Measurements from ENCODE around the gene ABHD1. TPM values are rescaled to one million over a fixed set of nuclear protein-coding genes. Genes with fewer than 3 reads are reported as not detected.

Gene ABHD1
- polyA plus RNA-seq, 1 donor (not counting 4 experiments of a cell fraction or from before 2014, with no cell fraction given), result not detected

DNA sequence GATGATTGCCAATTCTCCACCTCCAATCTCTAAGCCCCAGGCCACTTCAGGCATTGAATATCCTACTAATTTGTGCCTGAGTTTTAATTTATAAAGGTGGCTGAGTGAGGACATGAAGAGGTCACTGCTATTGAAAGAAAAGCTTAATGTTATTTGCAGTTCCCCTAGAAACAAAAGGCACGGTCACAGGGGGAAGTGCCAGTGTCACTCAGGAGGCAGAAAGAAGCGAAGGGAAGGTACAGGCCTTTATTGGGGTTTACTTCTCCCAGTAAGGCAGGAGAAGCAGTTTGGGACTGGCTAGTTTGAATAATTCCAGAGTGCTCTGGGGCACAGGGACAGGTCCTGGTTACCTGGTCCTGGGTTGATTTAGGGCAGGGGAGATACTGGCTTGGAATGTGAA is 1.7 kb upstream of the ABHD1 start:
- no peak for FAIRE-seq
- TF ChIP-seq, protein P1, sequence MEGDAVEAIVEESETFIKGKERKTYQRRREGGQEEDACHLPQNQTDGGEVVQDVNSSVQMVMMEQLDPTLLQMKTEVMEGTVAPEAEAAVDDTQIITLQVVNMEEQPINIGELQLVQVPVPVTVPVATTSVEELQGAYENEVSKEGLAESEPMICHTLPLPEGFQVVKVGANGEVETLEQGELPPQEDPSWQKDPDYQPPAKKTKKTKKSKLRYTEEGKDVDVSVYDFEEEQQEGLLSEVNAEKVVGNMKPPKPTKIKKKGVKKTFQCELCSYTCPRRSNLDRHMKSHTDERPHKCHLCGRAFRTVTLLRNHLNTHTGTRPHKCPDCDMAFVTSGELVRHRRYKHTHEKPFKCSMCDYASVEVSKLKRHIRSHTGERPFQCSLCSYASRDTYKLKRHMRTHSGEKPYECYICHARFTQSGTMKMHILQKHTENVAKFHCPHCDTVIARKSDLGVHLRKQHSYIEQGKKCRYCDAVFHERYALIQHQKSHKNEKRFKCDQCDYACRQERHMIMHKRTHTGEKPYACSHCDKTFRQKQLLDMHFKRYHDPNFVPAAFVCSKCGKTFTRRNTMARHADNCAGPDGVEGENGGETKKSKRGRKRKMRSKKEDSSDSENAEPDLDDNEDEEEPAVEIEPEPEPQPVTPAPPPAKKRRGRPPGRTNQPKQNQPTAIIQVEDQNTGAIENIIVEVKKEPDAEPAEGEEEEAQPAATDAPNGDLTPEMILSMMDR (optimal IDR thresholded peaks at IDR 0.05 in 1 of 3, IDR thresholded peaks at IDR 0.05 in 1 of 3, conservative IDR thresholded peaks at IDR 0.05 in 1 of 3; ENCODE audit: extremely low read depth in 1 of 3, insufficient read depth in 2 of 3, low read length in 3 of 3), result no peak
- no peak for TF ChIP-seq EZH2 (IDR thresholded peaks at IDR 0.05; ENCODE audit: low read length)
- dilution Hi-C loops (cut with MboI; ENCODE audit: extremely low pct_ligation_motif_present, low sequenced_read_pairs), result no loop called here

DNA sequence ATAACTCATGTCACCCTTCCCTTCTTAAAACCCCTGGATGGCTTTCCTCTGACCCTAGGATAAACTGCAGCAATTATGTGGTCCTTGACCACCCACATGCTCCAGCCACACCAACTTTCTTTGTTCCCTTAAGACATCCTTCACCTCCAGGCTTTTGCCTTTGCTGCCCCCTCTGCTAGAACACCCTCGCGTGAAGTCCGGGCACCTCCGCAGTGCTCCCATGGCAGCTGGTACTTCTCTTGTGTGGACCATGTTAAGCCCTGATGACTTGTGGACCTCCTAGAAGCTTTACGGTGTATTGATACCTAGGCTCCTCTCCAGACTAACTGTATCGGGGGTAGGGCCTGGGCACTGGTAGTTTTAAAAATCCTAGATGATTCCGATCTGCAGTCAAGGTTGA is 824 bp upstream of the ABHD1 start:
- no peaks in the 10 kb centered on the region for H3K9me3 ChIP-seq (ENCODE audit: control insufficient read depth, low read depth, low read length)
- H3K4me3 ChIP-seq (ENCODE audit: control insufficient read depth in 2 of 3, extremely low read depth in 1 of 3, insufficient read depth in 2 of 3, low read depth in 1 of 3, low read length in 3 of 3), result no peak overlapping the region
- no peak overlapping the region for H3K4me2 ChIP-seq (ENCODE audit: control insufficient read depth, extremely low read depth, insufficient read depth, low read depth, low read length)
- H3K36me3 ChIP-seq (ENCODE audit: control insufficient read depth in 2 of 2, extremely low read depth in 1 of 2, insufficient read depth in 2 of 2, low read length in 2 of 2), result no peaks in the 10 kb centered on the region
- H3K27me3 ChIP-seq (ENCODE audit: control insufficient read depth, extremely low read depth, insufficient read depth, low read length), result peaks cover 56% of the 10 kb centered on the region
- DNase-seq (ENCODE audit: low read depth, low spot score) (no peak), FAIRE-seq (no peak)
- H4K20me1 ChIP-seq (ENCODE audit: control insufficient read depth, extremely low read depth, insufficient read depth, low read length), result no peaks in the 10 kb centered on the region
- no peak overlapping the region for H3K27ac ChIP-seq (ENCODE audit: control insufficient read depth, insufficient read depth, low read length)
- H2AFZ ChIP-seq (ENCODE audit: control insufficient read depth, low read length), result no peak overlapping the region
- peaks cover 3% of the 10 kb centered on the region for H3K4me1 ChIP-seq (ENCODE audit: control insufficient read depth, extremely low read depth, insufficient read depth, low read length)
- H3K9me1 ChIP-seq (ENCODE audit: control insufficient read depth, extremely low read depth, insufficient read depth, low read length), result no peaks in the 10 kb centered on the region
- no peaks in the 10 kb centered on the region for H3K79me2 ChIP-seq (ENCODE audit: control insufficient read depth, insufficient read depth, low read length)
- dilution Hi-C loops (cut with MboI; ENCODE audit: extremely low pct_ligation_motif_present, low sequenced_read_pairs), result no loop called here
- no peak overlapping the region for H3K9ac ChIP-seq (ENCODE audit: control insufficient read depth, extremely low read depth, insufficient read depth, low read length)
- TF ChIP-seq EZH2 (IDR thresholded peaks at IDR 0.05; ENCODE audit: low read length), result no peak
- TF ChIP-seq, protein P1 (optimal IDR thresholded peaks at IDR 0.05 in 1 of 3, IDR thresholded peaks at IDR 0.05 in 1 of 3, conservative IDR thresholded peaks at IDR 0.05 in 1 of 3; ENCODE audit: extremely low read depth in 1 of 3, insufficient read depth in 2 of 3, low read length in 3 of 3), result no peak

More for the DNA sequence above, 1.7 kb upstream of the ABHD1 start:
- H3K27me3 ChIP-seq (ENCODE audit: control insufficient read depth, extremely low read depth, insufficient read depth, low read length), result peaks cover 63% of the 10 kb centered on the region
- H3K27ac ChIP-seq (ENCODE audit: control insufficient read depth, insufficient read depth, low read length), result no peak overlapping the region
- no peak overlapping the region for H3K9ac ChIP-seq (ENCODE audit: control insufficient read depth, extremely low read depth, insufficient read depth, low read length)
- H3K4me3 ChIP-seq (ENCODE audit: control insufficient read depth in 2 of 3, extremely low read depth in 1 of 3, insufficient read depth in 2 of 3, low read depth in 1 of 3, low read length in 3 of 3), result no peak overlapping the region
- H3K9me3 ChIP-seq (ENCODE audit: control insufficient read depth, low read depth, low read length), result no peaks in the 10 kb centered on the region
- no peaks in the 10 kb centered on the region for H3K36me3 ChIP-seq (ENCODE audit: control insufficient read depth in 2 of 2, extremely low read depth in 1 of 2, insufficient read depth in 2 of 2, low read length in 2 of 2)
- H3K79me2 ChIP-seq (ENCODE audit: control insufficient read depth, insufficient read depth, low read length), result no peaks in the 10 kb centered on the region
- no peak overlapping the region for H2AFZ ChIP-seq (ENCODE audit: control insufficient read depth, low read length)
- H4K20me1 ChIP-seq (ENCODE audit: control insufficient read depth, extremely low read depth, insufficient read depth, low read length), result no peaks in the 10 kb centered on the region
- H3K4me1 ChIP-seq (ENCODE audit: control insufficient read depth, extremely low read depth, insufficient read depth, low read length), result peaks cover 3% of the 10 kb centered on the region
- no peak overlapping the region for H3K4me2 ChIP-seq (ENCODE audit: control insufficient read depth, extremely low read depth, insufficient read depth, low read depth, low read length)
- DNase-seq (ENCODE audit: low read depth, low spot score), result no peak
- H3K9me1 ChIP-seq (ENCODE audit: control insufficient read depth, extremely low read depth, insufficient read depth, low read length), result no peaks in the 10 kb centered on the region
